ENCODE results near the gene DIAPH2. TPM values are rescaled to one million over a fixed set of nuclear protein-coding genes. Genes with fewer than 3 reads are reported as not detected.
"Not testable (repeated sequence)": the region's sequence is repeated elsewhere in the genome, so short reads cannot be mapped to it uniquely, and the experiment has no call there.

The DIAPH2 gene
- total RNA-seq, 4 donors from 2014 or later = 36.6 to 78.3 (median 41.4) TPM

DNA sequence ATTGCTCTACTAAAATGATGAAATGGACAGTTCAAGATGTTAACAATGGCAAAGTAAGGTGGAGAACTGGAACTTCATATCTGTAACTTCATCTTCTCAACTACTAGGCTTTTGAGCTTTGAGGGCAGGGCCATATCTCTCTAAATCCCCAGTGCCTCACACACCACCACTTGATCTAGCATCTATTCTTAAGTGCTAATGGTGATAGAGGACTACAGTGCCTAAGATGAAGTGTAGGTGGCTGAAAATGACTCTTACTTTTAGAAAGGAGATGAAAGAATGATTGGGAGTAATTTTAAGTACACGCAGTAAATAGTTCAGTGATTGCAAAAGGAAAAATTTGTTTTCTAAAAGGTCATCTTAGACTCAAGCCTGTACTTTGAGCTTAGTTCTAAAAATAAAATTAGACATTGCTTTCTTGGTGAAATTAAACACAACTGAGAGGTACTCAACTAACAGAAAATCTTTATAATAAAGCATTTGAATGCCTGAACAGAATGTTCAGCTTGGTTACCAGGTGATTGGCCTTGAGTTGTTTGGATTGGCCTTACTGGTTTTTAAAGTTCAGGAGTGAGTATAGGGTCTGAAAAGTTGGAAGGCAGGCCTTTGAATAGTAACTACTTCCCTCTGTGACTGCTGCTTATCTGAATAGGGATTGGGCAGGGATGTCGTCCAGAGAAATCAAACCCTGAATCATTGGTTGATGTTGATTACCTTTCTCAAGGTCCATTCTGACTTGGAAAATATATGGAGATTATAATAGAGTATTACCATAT lies 45.4 kb downstream of the DIAPH2 start:
- no peak for ATAC-seq (ENCODE audit: low FRiP score)
- TF ChIP-seq CTCF (IDR thresholded peaks at IDR 0.05) = no peak

DNA sequence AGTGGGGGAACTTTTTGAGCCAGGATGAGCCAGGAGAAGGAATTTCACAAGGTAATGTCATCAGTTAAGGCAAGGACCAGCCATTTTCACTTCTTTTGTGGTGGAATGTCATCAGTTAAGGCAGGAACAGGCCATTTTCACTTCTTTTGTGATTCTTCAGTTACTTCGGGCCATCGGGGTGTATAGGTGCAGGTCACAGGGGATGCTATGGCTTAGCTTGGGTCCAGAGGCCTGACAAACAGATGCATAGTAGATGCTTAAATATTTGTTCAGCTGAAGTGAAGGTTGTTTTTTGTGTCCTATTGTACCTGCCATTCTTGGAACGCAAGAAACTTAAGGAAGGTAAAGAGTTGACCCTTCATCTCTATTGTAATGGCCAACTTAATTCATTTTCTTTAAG lies 46.4 kb downstream of the DIAPH2 start:
- not testable (repeated sequence) for DNase-seq (ENCODE audit: low spot score); ATAC-seq (ENCODE audit: low FRiP score)

More for the DNA sequence above, 45.4 kb downstream of the DIAPH2 start:
- no peak for DNase-seq (ENCODE audit: low spot score)

DNA sequence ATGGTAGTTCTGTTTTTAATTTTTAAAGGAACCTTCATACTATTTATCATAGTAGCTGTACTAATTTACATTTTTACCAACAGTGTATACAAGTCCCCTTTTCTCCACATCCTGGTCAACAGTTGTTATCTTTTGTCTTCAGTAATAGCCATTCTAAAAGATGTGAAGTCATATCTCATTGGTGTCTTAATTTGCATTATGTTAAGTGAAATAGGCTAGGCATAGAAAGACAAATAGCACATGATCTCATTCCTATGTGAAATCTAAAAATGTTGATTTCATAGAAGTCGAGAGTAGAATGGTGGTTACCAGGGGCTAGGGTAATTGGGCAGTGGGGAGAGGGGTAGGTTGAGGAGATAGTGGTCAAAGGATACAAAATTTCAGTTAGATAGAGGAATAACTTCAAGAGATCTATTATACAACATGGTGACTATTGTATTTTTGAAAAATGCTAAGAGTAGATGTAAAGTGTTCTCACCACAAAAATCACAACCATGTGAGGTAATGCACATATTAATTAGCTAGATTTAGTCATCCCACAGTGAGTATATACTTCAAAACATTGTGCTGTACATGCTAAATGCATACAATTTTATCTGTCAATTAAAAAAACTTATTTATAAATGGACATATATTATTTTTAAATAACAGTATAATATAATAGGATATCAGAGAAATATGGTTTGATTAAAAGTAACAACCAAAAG lies 58.9 kb downstream of the DIAPH2 start:
- ATAC-seq (ENCODE audit: low FRiP score) (no peak), DNase-seq (ENCODE audit: low spot score) (no peak)
- no peak for TF ChIP-seq CTCF (IDR thresholded peaks at IDR 0.05)

GRCh38 chrX:96752781-96753180 lies 68.1 kb downstream of the DIAPH2 start:
- DNase-seq (ENCODE audit: low spot score) (no peak), ATAC-seq (ENCODE audit: low FRiP score) (no peak)
- TF ChIP-seq CTCF (IDR thresholded peaks at IDR 0.05) = no peak

GRCh38 chrX:96753230-96753629 lies 68.6 kb downstream of the DIAPH2 start:
- DNase-seq (ENCODE audit: low spot score) = no peak
- no peak for ATAC-seq (ENCODE audit: low FRiP score)
- no peak for TF ChIP-seq CTCF (IDR thresholded peaks at IDR 0.05)

- TF ChIP-seq CTCF (IDR thresholded peaks at IDR 0.05) = no peak
- no peak for ATAC-seq (ENCODE audit: low FRiP score)
These were observed 71.8 kb downstream of the DIAPH2 start for GRCh38 chrX:96756491-96756890.

GRCh38 chrX:96761566-96761965 lies 76.9 kb downstream of the DIAPH2 start:
- ATAC-seq (ENCODE audit: low FRiP score) (no peak), DNase-seq (ENCODE audit: low spot score) (no peak)
- no peak for TF ChIP-seq CTCF (IDR thresholded peaks at IDR 0.05)

More at GRCh38 chrX:96756491-96756890, 71.8 kb downstream of the DIAPH2 start:
- no peak for DNase-seq (ENCODE audit: low spot score)
